NCI-H187 (cell line): ENCODE results near the gene NOC4L.
"Not testable (repeated sequence)": the region's sequence is repeated elsewhere in the genome, so short reads cannot be mapped to it uniquely, and the experiment has no call there.

ENCODE experiments used
- DNase-seq, 2 experiments: peaks; one replicate each; lab custom pipeline; 2025; lab: John Stamatoyannopoulos, UW

NOC4L gene

GRCh38 chr12:132182206-132182710 is 38.0 kb downstream of the NOC4L start:
- DNase-seq, result no peak

- DNase-seq, result no peak
Measured at GRCh38 chr12:132182711-132183365, 38.6 kb downstream of the NOC4L start.

DNA sequence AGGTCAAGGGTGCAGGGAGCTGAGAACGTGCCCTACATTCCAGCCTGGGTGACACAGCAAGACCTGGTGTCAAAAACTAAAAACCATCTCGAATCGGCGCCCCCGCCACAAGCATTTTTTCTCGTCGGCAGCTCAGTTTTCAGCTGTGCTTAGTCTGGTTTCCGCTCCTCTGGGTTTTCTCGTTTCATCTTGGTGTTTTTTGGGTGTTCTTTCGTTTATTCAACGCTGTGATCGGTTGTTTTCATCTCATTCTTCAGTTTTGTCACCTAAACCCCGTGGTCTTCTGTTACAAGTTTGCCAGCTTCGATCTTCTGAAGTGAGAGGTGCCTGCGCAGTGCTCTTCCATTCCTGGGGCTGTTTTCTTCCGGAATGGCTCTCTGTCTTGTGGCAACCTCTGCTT is 41.4 kb downstream of the NOC4L start:
- no peak for DNase-seq

DNA sequence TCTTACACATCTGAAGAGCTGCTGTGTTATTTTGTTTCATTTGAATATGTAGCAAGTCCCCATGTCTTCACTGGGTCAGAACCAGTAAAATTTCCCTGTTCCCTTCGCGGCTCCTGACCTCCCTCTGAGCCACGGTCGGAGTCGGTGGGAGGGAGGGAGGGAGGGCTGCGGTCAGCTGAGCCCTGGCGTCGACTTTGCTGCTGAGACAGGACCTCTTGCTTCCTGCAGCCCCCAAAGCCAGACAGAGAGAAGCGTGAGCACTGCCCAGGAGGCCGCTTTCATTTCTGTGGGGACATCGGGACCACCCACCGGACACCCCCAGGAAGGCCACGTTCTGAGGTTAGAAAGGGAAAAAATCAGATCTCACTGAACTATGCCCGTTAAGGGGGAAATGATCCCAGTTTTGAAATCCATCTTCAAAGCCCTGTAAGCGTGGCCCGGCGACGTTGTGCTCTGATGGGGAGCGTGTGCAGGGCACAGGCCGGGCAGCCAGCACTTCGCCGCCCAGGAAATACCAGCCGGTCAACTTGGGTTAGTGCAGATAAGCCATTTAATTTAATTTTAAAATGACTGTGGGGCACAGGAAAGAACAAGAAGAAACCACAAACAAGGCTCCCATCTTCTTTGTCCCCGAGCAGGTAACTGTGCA is 42.1 kb downstream of the NOC4L start:
- no peak for DNase-seq

- DNase-seq, result no peak
Measured at GRCh38 chr12:132186857-132187620, 42.8 kb downstream of the NOC4L start.

DNA sequence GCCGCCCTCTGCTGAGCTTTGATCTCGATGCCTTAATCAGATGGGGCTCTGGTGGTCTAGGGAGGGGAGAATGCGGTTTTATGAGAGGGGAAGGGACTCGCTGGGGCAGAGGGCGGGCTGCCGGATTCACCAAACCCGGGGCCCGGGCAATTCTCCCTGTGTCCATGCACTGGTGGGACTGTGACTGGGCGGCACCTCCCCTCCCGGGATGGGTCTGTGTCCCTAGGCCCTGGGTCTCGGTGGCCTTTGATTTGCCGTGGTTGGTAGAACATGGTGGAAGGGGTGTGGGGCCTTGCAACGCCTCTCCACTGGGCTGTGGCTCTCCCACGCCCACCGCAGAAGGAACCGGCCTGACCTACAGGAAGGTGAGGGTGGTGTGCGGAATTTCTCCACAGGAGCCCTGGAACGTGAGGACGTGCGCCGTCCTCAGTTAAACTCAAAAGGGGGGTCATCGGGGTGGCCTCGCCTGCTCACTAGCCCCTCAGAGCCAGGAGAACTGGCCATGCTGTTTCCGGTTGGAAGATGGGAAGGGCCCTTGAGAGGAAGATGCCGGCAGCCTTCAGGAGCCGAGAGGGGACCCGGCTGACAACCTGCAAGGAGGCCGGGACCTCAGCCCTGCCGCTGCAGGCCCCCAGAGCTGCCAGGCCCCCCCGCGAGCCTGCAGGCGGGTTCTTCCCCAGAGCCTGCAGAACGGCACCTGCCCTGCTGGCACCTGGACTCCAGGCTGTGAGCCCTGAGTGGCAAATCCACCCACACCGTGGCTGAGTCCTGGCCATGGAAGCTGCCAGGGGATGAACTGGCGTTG is 43.6 kb downstream of the NOC4L start:
- no peak for DNase-seq

DNA sequence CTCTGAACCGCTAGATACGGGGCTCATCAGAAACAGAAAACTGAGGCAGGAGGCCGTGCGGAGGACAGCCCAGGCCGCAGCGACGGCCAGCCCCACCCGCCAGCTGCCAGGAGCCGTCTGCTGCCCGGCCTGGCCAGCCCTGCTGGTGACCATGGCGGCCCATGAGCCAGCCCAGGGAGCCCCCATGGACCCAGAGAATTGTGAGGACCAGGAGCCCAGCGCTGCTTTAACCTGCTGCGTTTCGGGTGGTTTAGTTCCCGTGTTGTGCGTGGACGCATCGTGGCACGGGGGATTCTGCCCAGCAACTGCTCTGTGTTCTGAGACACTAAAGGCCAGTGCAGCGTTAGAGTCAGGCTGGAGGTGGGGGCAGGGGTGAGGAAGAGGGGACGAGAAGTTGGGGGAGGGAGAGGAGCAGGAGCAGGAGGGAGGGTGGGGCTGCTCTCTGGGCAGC is 44.2 kb downstream of the NOC4L start:
- no peak for DNase-seq

- DNase-seq, result no peak
Measured at GRCh38 chr12:132188916-132189325, 44.7 kb downstream of the NOC4L start.

DNA sequence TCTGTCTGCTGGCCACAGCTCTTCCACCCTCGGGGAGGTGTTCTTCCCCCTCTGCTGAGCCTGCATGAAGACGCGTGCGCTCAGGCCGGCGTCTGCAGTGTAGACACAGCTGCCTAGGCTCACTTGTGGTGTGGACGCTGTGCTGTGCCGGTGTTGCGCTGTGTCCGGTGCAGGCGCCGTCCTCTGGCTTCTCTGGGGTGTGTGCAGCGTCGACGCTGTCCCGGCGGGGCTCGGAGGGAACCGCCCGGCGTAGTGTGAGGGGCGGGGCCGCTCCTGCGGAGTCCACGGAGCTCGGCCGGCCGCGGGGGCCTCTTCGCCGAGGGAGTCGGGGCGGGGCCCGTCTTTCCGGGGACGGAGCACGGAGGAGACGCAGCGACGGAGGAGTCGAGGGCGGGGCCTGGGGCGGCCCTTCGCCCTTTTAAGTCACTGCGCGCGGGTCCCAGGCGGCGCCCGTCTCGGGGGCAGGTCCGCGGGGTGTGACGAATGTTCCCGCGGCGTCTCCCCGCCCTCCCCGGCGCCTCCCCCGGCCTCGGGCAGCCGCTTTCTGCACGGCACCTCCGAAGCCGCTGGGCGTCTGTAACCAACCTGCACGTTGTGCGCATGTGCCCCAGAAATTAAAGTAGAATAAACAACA is 45.2 kb downstream of the NOC4L start:
- DNase-seq, result peak; percentile 45 to 92

GRCh38 chr12:132190012-132190755 is 45.9 kb downstream of the NOC4L start:
- no peak for DNase-seq

DNA sequence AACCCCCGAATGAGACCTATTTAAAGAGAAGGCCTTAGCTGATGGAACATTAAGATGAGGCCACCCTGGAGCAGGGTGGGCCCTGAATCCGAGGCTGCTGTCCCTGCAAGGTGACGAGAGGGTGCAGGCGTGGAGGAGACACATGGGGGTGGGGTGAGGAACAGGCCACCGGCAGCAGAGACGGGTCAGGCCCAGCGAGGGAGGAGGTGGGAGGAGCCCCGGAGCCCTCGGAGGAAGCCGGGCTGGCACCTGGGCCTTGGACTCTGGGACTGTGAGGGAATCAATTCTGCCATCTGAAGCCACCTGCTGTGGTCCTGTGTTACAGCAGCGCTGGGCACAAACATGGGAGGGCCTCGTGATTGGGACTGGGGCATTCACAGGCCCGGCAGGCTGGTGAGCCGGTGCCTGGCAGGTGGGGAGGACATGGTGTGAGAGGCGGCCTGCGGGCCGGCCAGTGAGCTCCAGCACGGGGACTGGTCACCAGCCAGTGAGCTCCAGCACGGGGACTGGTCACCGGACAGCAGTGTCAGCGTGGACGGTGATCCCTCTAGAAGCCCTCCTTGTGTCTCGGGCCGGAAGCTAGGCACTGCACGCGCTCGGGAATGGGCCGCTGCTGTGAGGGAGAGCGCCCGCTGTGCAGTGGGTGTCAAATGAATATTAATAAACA is 46.7 kb downstream of the NOC4L start:
- no peak for DNase-seq

DNA sequence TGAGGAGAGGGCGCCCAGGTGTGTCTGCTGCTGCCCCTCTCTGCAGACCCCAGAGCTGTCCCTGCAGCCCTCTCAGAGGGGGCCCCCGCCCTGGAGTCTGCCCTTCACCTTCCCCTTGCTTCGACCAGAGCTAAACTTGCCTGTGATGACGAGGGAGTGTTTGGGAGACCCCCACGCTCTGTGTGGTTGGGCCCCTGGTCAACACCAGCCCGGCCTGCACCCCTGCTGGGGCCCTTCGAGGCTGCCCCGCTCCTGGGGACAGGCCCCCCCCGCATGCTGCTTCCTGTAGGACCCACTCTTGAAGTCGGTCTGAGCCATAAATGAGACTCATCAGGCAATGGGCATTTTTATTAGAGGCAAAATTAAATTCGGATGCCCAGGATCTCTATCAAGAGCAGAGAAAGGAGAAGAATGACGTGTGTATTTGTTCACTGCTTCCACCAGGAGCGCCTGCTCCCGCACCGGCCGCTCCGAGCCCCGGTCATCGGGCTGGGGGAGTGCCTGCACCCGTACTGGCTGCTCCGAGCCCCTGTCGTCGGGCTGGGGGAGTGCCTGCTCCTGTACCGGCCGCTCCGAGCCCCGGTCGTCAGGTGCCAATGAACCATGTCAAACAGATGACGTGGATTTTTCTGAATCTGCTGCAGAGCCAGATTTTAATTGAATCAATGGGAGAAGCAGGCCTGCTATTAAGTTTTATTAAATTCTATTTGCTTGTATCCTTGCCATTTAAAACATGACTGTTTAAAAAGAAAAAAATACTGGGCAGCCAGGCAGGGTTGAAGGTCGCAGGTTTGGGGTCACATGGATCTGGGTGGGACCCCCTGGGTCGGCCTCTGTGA is 47.7 kb downstream of the NOC4L start:
- no peak for DNase-seq

DNA sequence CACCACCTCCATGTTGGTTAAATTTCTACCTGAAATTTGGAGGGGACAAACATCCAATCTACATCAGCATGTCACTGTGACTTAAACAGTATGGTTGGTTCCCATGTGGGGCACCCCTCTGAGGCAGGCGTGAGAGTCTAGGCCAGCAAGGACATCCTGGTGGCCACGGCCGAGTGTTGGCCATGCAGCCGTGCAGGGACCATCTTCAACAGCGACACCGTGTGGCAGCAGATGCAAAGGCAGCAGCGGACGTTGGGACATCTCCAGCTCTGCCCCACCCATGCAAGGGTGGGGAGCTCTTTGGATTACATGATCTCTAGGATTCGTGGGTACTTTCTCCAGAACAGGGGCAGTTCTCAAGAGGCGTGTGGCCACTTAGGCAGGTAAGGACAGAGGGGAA is 49.8 kb downstream of the NOC4L start:
- no peak for DNase-seq

GRCh38 chr12:132194556-132194955 is 50.3 kb downstream of the NOC4L start:
- no peak for DNase-seq

DNA sequence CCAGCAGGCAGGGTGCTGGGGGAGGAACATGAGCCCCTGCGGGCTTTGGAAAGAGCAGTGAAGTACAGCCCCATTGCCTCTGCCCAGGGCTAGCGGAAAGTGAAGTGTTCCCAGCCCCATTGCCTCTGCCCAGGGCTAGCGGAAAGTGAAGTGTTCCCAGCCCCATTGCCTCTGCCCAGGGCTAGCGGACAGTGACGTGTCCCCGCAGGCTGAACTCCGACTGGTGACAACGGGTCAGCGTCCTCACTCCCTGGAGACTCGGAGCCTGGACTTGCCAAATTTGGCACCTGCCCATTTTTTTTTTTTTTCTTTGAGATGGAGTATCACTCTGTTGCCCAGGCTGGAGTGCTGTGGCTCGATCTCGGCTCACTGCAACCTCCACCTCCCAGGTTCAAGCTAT is 51.0 kb downstream of the NOC4L start:
- not testable (repeated sequence) for DNase-seq

DNA sequence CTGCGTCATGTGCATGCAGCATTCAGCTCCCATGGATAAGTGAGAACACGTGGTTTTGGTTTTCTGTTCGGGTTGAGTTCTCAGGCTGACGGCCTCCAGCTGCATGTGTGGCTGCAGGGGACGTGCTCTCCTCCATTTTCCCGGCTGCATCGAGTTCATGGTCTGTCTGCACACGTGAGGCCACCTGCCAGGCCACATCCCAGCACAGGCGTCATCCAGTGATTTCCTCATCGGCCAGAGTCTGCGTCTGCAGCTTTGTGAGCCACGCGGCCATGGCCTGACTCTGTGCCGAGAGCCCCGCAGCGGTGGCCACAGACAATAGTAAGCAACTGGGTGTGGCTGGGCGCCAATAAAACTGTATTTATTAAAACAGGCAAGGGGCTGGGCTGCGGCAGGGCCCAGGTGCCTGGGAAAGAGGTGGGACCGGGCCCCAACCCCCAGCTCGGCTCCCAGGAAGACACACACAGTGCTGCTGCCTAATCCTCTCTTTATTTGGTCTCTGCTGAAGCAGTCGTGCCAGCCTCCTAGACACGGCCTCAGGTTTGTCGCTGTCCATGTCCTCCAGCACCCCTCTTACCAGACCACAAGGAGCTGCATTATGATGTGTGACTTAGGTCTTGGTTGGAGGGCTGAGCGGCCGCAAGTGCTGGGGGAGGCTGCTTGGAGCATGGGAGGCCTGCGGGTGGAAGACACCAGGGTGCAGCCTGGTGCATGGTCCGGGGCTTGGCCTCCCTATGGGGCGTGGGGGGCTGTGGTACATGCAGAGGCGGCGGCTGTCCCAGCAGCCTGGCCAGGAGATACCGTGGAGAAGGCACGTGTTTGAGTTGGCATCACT is 52.0 kb downstream of the NOC4L start:
- peak; percentile 21 to 25 for DNase-seq

GRCh38 chr12:132196873-132197390 is 52.7 kb downstream of the NOC4L start:
- DNase-seq, result no peak
